C4-2B (cell line): Measurements from ENCODE around the gene SLC6A9.

Experiments
- ZFX ChIP-seq: fragments of 450-650 bp; IDR thresholded peaks from 2 replicates; pipeline ENCODE4 v1.6.1; 2017
- TF ChIP-seq, protein P1 (sequence below): fragments of 450-650 bp; conservative IDR thresholded peaks from 2 replicates; pipeline ENCODE4 v1.5.1; 2017; ENCODE audit warnings: mild to moderate bottlenecking

DNA sequence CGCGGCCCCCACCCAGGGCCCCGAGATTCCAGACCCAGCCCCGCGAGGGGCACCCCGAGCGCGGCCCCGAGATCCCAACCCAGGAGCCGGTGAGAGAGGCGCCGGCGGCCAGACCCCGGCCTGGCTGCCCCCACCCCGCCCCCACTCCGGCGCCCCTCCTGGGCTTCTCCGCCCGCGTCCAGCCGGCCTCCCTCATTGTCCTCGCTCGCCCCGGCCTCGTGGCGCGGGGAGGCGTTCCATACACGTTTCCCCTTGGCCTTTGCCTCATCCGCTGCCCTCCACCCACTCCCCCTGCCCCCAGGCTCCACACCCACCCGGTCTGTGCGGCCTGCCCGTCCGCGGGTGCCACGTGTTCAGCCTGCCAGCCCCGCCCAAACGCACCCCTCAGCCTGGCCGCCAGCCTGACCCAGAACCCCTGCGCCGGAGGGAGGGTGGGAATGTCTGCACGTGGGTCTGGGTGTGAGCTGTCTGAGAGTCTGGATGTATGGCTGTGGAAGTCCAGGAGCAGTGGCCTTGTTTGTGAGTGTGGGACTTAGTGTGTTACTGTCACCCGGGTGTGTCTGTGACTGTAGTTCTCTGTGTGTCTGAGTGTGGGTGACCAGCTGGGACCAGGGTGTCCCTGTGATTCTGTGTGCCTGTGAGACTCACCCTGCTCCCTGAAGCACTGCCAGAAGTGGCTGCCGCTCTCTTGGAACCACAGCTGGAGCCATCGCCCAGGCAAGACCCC, 51.6 kb downstream of the SLC6A9 start:
- TF ChIP-seq, protein P1, sequence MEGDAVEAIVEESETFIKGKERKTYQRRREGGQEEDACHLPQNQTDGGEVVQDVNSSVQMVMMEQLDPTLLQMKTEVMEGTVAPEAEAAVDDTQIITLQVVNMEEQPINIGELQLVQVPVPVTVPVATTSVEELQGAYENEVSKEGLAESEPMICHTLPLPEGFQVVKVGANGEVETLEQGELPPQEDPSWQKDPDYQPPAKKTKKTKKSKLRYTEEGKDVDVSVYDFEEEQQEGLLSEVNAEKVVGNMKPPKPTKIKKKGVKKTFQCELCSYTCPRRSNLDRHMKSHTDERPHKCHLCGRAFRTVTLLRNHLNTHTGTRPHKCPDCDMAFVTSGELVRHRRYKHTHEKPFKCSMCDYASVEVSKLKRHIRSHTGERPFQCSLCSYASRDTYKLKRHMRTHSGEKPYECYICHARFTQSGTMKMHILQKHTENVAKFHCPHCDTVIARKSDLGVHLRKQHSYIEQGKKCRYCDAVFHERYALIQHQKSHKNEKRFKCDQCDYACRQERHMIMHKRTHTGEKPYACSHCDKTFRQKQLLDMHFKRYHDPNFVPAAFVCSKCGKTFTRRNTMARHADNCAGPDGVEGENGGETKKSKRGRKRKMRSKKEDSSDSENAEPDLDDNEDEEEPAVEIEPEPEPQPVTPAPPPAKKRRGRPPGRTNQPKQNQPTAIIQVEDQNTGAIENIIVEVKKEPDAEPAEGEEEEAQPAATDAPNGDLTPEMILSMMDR: no peak
- TF ChIP-seq ZFX: peak; percentile 52; the same call in 1 of the 2 replicates
